ENCODE data around the gene CDIPT. TPM values are rescaled to one million over a fixed set of nuclear protein-coding genes. Genes with fewer than 3 reads are reported as not detected.

The CDIPT gene
- total RNA-seq, 2 experiments from 2014 or later: 43.5 to 52.4 TPM

DNA sequence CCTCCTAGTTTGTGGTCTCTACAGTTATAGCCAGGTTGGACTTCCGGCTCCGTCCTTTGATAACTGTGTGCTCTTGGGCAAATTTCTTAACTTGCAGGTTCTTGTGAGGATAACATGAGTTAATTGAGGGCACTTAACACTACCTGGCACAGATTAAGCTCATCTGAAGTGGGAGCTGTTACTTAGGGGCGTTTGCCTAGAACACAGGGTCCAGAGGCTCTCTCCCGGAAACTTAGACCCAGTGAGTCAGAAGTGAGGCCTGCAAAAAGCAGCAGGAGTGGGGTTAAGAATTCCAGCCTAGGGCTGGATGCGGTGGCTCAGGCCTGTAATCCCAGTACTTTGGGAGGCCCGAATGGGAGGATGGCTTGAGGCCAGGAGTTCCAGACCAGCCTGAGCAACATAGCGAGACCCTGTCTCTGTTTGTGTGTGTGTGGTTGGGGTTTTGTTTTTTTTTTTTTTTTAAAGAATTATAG, 41.3 kb downstream of the CDIPT start:
- no peak for DNase-seq (ENCODE audit: low spot score)
- H3K4me3 ChIP-seq (ENCODE audit: low read depth, low read length, poor library complexity, severe bottlenecking): peak overlapping the region; percentile 67
- intact Hi-C loops (cut with micrococcal nuclease; ENCODE audit: unreplicated experiment): no loop called here
- H3K9me2 ChIP-seq (ENCODE audit: insufficient read depth, low read length): no peaks in the 10 kb centered on the region
- no peak for TF ChIP-seq EZH2phosphoT487 (IDR thresholded peaks at IDR 0.05; ENCODE audit: borderline replicate concordance, low read depth, low read length)
- TF ChIP-seq, protein P1, sequence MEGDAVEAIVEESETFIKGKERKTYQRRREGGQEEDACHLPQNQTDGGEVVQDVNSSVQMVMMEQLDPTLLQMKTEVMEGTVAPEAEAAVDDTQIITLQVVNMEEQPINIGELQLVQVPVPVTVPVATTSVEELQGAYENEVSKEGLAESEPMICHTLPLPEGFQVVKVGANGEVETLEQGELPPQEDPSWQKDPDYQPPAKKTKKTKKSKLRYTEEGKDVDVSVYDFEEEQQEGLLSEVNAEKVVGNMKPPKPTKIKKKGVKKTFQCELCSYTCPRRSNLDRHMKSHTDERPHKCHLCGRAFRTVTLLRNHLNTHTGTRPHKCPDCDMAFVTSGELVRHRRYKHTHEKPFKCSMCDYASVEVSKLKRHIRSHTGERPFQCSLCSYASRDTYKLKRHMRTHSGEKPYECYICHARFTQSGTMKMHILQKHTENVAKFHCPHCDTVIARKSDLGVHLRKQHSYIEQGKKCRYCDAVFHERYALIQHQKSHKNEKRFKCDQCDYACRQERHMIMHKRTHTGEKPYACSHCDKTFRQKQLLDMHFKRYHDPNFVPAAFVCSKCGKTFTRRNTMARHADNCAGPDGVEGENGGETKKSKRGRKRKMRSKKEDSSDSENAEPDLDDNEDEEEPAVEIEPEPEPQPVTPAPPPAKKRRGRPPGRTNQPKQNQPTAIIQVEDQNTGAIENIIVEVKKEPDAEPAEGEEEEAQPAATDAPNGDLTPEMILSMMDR (conservative IDR thresholded peaks at IDR 0.05; ENCODE audit: low read length): no peak
- ChIA-PET POLR2A (interaction anchor here (0.6 to 1.3 kb wide), 3 partner anchors 60 to 152 kb away, joined by 3 read pairs; partner anchors contain the start of genes TAOK2 and TMEM219), CTCF (ENCODE audit: unreplicated experiment) (no interaction called here)
- peak overlapping the region; percentile 75 for H3K4me2 ChIP-seq (ENCODE audit: low read length)
- BruUV-seq (replicated peaks): no TSS peak
- peaks cover 21% of the 10 kb centered on the region; the same call in 1 of the 2 replicates for H3K79me2 ChIP-seq (ENCODE audit: insufficient read depth, low read depth, low read length)
- peaks cover 38% of the 10 kb centered on the region for H3K36me3 ChIP-seq (ENCODE audit: insufficient read depth, low read length)
- peaks cover 47% of the 10 kb centered on the region for H3K4me1 ChIP-seq (ENCODE audit: insufficient read depth, low read length, poor library complexity, severe bottlenecking)
- no peaks in the 10 kb centered on the region for H3K9me3 ChIP-seq (ENCODE audit: low read length)
- H4K20me1 ChIP-seq (ENCODE audit: insufficient read depth, low read length): 0 out of 2 replicates have a peak, but pooled peaks cover 4% of the 10 kb centered on the region
- H2AFZ ChIP-seq (ENCODE audit: low read length): no peak overlapping the region
- no peak overlapping the region for H3K27ac ChIP-seq (ENCODE audit: low read depth, low read length, poor library complexity, severe bottlenecking)

DNA sequence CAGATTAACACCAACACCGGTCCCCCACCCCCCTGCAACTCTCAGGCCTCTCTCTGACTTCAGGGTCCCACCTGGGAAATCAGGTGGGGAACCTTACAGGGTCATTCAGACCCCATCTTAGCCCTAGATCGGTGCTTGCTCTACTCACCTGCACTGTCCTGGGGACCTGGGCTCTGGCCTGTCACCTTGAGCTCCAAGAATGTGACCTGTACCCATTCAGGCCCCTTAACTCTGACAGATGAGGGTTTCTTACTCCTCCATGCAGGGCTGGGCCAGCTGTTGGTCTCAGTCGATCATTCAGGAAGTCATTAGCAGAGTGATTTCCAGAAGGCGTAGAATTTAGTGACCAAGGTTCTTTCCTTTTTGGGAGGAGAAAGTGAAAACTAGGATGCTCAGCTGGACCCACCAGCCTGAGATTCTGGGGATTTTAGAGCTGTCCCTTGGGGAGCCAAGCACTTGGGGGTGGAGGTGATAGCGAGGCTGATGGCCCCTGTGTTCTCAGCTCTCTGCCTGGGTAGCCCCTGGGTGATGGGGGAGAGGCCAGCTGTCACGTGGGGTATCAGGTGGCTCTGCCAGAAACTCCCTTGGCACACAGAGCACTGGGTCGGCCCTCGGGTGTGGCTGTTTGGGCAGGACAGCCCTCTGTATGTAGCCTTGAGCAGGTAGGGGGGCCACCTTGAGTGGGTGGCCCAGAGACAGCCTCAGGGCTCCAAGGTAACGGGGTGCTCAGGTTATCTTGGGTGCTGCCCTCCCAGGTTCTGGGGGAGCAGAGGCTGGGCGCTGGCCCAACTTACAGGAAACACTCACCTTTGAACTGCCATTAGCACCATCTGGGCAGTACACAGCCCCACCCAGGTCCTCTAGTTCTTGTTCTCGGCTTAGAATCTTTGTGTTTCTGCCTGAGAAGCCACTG, 42.0 kb downstream of the CDIPT start:
- ChIA-PET CTCF (ENCODE audit: unreplicated experiment) (interaction anchor here (0.6 kb wide), 1 partner anchor 147 kb away, joined by 4 read pairs; no protein-coding TSS in a partner anchor), POLR2A (interaction anchor here (1.3 to 1.5 kb wide), 2 partner anchors 14 to 152 kb away, joined by 3 to 6 read pairs; partner anchors contain the start of genes MAZ and TAOK2)
- Histone ChIP-seq H3K27ac (ENCODE audit: low read depth, low read length, poor library complexity, severe bottlenecking) (peak overlapping the region; percentile 20), H3K4me3 (ENCODE audit: low read depth, low read length, poor library complexity, severe bottlenecking) (peak overlapping the region; percentile 67), H3K4me2 (ENCODE audit: low read length) (peak overlapping the region; percentile 75), H3K9me2 (ENCODE audit: insufficient read depth, low read length) (no peaks in the 10 kb centered on the region), H3K9me3 (ENCODE audit: low read length) (no peaks in the 10 kb centered on the region), H3K4me1 (ENCODE audit: insufficient read depth, low read length, poor library complexity, severe bottlenecking) (peaks cover 47% of the 10 kb centered on the region), H2AFZ (ENCODE audit: low read length) (no peak overlapping the region), H3K36me3 (ENCODE audit: insufficient read depth, low read length) (peaks cover 38% of the 10 kb centered on the region), H4K20me1 (ENCODE audit: insufficient read depth, low read length) (0 out of 2 replicates have a peak, but pooled peaks cover 4% of the 10 kb centered on the region), H3K79me2 (ENCODE audit: insufficient read depth, low read depth, low read length) (peaks cover 21% of the 10 kb centered on the region; the same call in 1 of the 2 replicates)
- DNase-seq (ENCODE audit: low spot score): no peak
- TF ChIP-seq, protein P1 (conservative IDR thresholded peaks at IDR 0.05; ENCODE audit: low read length): no peak
- TF ChIP-seq EZH2phosphoT487 (IDR thresholded peaks at IDR 0.05; ENCODE audit: borderline replicate concordance, low read depth, low read length): no peak
- no TSS peak for BruUV-seq (replicated peaks)
- intact Hi-C loops (cut with micrococcal nuclease; ENCODE audit: unreplicated experiment): loop anchor here (1.0 kb wide), 1 partner anchor 119 kb away; no protein-coding TSS in a partner anchor
